Glutamatergic neuron (in vitro differentiated cells): ENCODE data around the gene NRXN3. TPM values are rescaled to one million over a fixed set of nuclear protein-coding genes. Genes with fewer than 3 reads are reported as not detected.

Experiments used
- DNase-seq: peaks from one replicate; pipeline ENCODE4 v3.0.0; 2022
- H3K27ac Mint-ChIP-seq: one replicate; pipeline ENCODE4 v1.8.0; 2020; ENCODE audit warnings: mild to moderate bottlenecking, mixed read lengths, inconsistent platforms; ENCODE audit not compliant: unreplicated experiment
- H3K27me3 Mint-ChIP-seq: one replicate; pipeline ENCODE4 v1.8.0; 2020; ENCODE audit warnings: mild to moderate bottlenecking, moderate library complexity, mixed read lengths, inconsistent platforms; ENCODE audit not compliant: unreplicated experiment
- H3K36me3 Mint-ChIP-seq: one replicate; pipeline ENCODE4 v1.8.0; 2020; ENCODE audit warnings: mild to moderate bottlenecking, mixed read lengths, inconsistent platforms; ENCODE audit not compliant: unreplicated experiment
- H3K4me1 Mint-ChIP-seq: one replicate; pipeline ENCODE4 v1.8.0; 2020; ENCODE audit warnings: mild to moderate bottlenecking, low read depth, mixed read lengths, inconsistent platforms; ENCODE audit not compliant: unreplicated experiment
- H3K4me3 Mint-ChIP-seq: one replicate; pipeline ENCODE4 v1.8.0; 2020; ENCODE audit warnings: mild to moderate bottlenecking, mixed read lengths, inconsistent platforms; ENCODE audit not compliant: unreplicated experiment
- H3K9me3 Mint-ChIP-seq: one replicate; pipeline ENCODE4 v1.8.0; 2020; ENCODE audit warnings: mild to moderate bottlenecking, moderate library complexity, mixed read lengths, inconsistent platforms; ENCODE audit not compliant: unreplicated experiment
- total RNA-seq: library from RNA; stranded (reverse); fragmentation: NEBNext Ultra II Directional; extraction: Animal tissue kit (Norgen Biotek cat#: 25700); gene quantifications from one replicate; pipeline ENCODE4 v1.2.1, GENCODE V29; 2021; ENCODE audit not compliant: unreplicated experiment
- TF ChIP-seq, protein P1 (sequence below): fragments of 200-600 bp; sonication (generic); IDR thresholded peaks from one replicate; pipeline ENCODE4 v1.5.0; 2021; ENCODE audit not compliant: partially characterized antibody, unreplicated experiment

NRXN3 gene
- total RNA-seq, 1 donor from 2014 or later = 1.2 TPM

- TF ChIP-seq, protein P1, sequence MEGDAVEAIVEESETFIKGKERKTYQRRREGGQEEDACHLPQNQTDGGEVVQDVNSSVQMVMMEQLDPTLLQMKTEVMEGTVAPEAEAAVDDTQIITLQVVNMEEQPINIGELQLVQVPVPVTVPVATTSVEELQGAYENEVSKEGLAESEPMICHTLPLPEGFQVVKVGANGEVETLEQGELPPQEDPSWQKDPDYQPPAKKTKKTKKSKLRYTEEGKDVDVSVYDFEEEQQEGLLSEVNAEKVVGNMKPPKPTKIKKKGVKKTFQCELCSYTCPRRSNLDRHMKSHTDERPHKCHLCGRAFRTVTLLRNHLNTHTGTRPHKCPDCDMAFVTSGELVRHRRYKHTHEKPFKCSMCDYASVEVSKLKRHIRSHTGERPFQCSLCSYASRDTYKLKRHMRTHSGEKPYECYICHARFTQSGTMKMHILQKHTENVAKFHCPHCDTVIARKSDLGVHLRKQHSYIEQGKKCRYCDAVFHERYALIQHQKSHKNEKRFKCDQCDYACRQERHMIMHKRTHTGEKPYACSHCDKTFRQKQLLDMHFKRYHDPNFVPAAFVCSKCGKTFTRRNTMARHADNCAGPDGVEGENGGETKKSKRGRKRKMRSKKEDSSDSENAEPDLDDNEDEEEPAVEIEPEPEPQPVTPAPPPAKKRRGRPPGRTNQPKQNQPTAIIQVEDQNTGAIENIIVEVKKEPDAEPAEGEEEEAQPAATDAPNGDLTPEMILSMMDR = no peak
- Mint-ChIP-seq H3K4me1 (peaks cover 6% of the 10 kb centered on the region), H3K27ac (no peak overlapping the region), H3K9me3 (no peaks in the 10 kb centered on the region), H3K36me3 (no peaks in the 10 kb centered on the region), H3K4me3 (no peak overlapping the region), H3K27me3 (no peaks in the 10 kb centered on the region)
- DNase-seq = no peak
Measured at GRCh38 chr14:79837699-79838098, 1667.5 kb downstream of the NRXN3 start.

DNA sequence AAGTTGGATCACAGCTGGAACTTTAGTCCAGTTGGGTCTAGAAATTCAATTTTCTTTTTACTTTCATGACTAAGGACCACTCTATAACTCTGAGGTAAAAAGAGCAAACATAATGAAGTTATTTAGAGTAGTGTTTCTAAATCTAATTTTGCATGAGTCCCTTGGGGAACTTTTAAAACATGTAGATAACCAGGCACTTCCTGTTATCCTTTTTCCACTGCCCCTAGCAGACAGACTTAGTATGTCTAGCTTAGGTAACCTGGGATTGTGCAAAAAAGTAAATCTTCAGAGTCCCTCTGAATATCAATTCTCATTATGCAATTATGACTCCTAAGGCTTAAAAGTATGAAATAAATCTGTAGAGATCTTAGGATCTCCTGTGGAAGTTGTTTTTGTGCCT, 1669.9 kb downstream of the NRXN3 start:
- no peak for DNase-seq
- Mint-ChIP-seq H3K9me3 (no peaks in the 10 kb centered on the region), H3K27ac (no peak overlapping the region), H3K4me1 (peaks cover 3% of the 10 kb centered on the region), H3K27me3 (no peaks in the 10 kb centered on the region), H3K36me3 (no peaks in the 10 kb centered on the region), H3K4me3 (no peak overlapping the region)
- TF ChIP-seq, protein P1 = no peak

DNA sequence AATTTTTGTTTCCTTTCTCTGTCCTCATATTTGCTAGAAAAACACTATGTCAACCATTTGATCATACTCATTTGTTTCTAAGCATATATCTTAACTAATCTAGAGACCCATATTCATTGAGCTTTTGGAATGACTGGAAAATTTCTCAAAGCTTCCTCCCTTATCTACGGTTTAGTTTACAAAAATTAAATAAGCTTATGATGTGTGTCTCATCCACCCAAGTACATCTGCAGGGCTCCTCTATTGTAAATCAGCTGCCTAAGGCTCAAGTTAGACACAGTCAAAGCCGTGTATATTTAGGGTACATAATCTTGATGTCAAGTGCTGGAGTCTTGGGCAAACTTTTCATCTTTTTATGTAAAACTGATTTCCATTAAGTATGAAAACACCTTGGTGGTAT, 1670.7 kb downstream of the NRXN3 start:
- Mint-ChIP-seq H3K9me3 (no peaks in the 10 kb centered on the region), H3K27ac (no peak overlapping the region), H3K4me1 (peaks cover 3% of the 10 kb centered on the region), H3K36me3 (no peaks in the 10 kb centered on the region), H3K27me3 (no peaks in the 10 kb centered on the region), H3K4me3 (no peak overlapping the region)
- DNase-seq = no peak
- TF ChIP-seq, protein P1 = no peak

- H3K27me3 Mint-ChIP-seq = no peaks in the 10 kb centered on the region
Measured at GRCh38 chr14:79841433-79841832, 1671.3 kb downstream of the NRXN3 start.

DNA sequence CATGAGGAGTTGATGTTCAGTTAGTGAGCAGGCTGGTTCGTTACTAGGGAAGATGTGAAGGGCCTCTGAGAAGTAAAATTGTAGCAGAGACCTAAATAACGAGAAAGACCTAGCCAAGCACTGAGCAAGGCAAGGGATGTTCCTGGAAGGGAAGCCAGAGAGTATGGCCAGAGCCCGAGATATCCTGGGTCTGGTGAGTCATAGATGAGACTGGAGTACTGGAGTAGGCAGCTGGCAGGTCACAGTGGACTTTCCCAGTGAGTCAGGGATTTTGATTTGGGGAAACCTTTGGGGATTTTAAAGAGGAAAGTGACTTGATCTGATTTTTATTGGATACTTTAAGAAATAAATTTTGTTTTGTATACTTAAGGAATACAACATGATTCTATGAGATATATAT, 1672.1 kb downstream of the NRXN3 start:
- Mint-ChIP-seq H3K36me3 (no peaks in the 10 kb centered on the region), H3K4me3 (no peak overlapping the region), H3K27me3 (no peaks in the 10 kb centered on the region), H3K4me1 (peaks cover 3% of the 10 kb centered on the region), H3K9me3 (no peaks in the 10 kb centered on the region), H3K27ac (no peak overlapping the region)
- no peak for DNase-seq
- TF ChIP-seq, protein P1 = no peak

More at GRCh38 chr14:79841433-79841832, 1671.3 kb downstream of the NRXN3 start:
- TF ChIP-seq, protein P1 = no peak
- H3K27ac Mint-ChIP-seq = no peak overlapping the region
- peaks cover 3% of the 10 kb centered on the region for H3K4me1 Mint-ChIP-seq
- no peak for DNase-seq
- no peaks in the 10 kb centered on the region for H3K36me3 Mint-ChIP-seq
- no peak overlapping the region for H3K4me3 Mint-ChIP-seq
- H3K9me3 Mint-ChIP-seq = no peaks in the 10 kb centered on the region
